Fibroblast of skin of back (primary cell): ENCODE measurements around the gene EIF1.
"Not testable (repeated sequence)": the region's sequence is repeated elsewhere in the genome, so short reads cannot be mapped to it uniquely, and the experiment has no call there.

ENCODE experiments used
- DNase-seq: peaks from one replicate; pipeline ENCODE4 v3.0.0-alpha.2; 2013

The EIF1 gene

DNA sequence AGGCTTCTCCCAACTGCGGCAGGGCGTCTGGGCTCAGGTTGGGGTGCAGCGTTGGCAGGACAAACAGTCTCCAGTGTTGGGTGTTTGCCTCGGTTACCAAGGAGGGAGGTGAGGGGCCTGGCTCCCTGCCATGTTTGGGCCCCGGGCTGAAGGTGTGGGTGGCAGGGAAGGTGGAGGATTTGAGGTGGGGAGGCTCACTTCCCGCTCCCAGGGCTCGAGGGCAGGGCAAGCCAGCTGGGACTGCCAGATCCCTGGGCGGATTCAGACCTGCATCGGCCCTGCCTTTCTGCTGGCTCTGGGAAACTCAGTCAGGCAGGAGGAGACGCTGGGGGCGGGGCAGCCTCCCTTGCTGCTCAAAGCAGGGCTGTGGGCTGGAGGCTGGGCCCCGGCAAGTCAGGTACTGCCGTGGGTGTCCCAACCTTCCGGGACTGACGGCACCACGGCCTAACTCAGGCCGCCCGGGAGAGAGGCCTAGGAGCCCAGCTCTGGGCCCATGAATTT, 33.0 kb upstream of the EIF1 start:
- no peak for DNase-seq

- DNase-seq, result no peak
These were observed 32.2 kb upstream of the EIF1 start for GRCh38 chr17:41656249-41657023.

GRCh38 chr17:41657176-41657754, 31.4 kb upstream of the EIF1 start:
- no peak for DNase-seq

- DNase-seq, result no peak
These were observed 30.7 kb upstream of the EIF1 start for GRCh38 chr17:41657936-41658335.

DNA sequence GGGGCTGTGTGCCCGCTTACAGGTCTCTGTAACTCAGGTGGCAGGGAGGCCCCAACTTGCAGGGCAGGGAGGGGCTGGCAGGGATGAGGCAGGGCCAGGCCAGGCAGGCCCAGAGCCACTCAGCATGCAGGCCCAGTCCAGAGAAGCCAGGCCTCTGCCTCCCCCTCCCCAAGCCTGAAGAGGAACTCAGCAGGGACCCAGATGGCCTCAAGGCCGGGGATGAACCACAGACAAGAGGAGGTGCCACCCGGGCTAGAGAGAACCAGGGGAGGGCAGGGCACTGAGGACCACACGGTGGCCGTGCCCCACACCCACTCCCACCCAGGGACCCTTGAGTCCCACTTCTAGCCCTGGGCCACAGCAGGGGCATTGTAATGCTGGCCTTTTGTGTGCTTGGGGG, 29.8 kb upstream of the EIF1 start:
- no peak for DNase-seq

- no peak for DNase-seq
These were observed 29.1 kb upstream of the EIF1 start for GRCh38 chr17:41659427-41660212.

GRCh38 chr17:41660221-41660711, 28.4 kb upstream of the EIF1 start:
- DNase-seq, result no peak

GRCh38 chr17:41663451-41664171, 25.1 kb upstream of the EIF1 start:
- no peak for DNase-seq

DNA sequence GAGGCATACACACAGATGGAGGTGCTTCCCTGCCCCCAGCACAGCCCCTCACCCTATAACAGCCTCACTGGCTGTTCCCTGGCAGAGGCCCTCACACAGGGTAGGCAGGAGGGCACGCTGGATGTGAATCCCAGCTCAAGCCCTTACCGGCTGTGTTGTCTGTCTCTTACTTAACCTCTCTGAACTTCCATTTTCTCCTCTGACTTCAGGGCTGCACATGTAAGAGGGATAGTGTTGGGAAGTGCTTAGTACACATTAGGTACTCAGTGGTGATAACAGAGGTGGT, 24.6 kb upstream of the EIF1 start:
- no peak for DNase-seq

GRCh38 chr17:41664587-41665565, 23.8 kb upstream of the EIF1 start:
- no peak for DNase-seq

GRCh38 chr17:41665566-41666236, 23.0 kb upstream of the EIF1 start:
- DNase-seq, result peak; percentile 78

DNA sequence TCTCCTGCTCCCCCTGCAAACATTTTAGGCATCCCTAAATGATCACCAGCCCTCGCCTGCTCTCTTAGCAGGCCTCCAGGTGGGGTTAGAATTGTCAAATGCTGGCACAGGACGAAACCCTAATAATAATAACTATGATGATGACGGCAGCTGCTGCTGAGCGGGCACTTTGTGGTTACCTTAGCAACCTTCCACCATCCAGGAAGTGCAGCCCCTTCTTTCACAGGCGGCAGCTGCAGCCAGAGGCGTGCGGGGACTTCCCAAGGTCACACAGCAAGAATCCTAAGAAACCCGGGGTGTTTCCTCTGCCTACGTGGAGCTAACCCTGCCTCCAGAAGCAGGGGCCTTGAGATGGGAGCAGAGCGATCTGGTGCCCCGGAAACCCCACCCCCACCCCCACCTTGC, 22.4 kb upstream of the EIF1 start:
- peak; percentile 48 for DNase-seq

- peak; percentile 68 for DNase-seq
These were observed 21.9 kb upstream of the EIF1 start for GRCh38 chr17:41666708-41667279.

DNA sequence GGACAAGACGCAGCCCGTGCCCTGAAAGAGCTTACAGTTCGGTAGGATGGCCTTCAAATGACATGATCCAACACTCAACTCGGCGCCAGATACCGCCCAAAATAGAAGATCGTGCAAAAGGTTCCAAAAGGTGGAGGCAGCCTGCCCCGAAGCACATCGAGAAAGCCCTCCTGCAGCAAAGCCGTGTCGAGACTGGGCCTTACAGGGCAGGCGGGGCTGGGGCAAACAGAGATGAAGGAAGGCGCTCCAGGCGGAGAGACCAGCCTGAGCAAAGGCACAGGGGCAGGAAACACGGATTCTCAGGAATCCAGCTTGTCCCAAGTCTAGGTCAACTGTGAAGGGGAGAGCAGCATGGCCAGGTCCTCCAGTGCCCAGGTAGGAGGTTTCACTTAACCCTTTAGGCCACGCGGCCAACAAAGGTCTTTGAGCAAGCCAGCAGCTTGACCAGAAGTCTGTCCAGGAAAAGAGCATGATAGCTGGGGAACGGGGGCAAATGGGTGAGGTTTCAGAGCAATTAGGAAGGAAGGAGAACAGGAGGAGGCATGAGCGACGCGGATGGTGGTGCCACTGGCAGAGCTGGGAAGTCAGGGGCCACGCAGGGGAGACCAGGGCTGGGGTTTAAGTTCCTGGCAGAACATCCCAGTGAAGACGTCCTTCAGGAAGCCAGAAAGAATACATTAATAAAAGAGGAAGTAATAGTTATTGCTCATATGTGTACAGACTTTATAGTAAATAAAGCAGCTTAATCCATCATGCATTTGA, 21.2 kb upstream of the EIF1 start:
- DNase-seq, result no peak

DNA sequence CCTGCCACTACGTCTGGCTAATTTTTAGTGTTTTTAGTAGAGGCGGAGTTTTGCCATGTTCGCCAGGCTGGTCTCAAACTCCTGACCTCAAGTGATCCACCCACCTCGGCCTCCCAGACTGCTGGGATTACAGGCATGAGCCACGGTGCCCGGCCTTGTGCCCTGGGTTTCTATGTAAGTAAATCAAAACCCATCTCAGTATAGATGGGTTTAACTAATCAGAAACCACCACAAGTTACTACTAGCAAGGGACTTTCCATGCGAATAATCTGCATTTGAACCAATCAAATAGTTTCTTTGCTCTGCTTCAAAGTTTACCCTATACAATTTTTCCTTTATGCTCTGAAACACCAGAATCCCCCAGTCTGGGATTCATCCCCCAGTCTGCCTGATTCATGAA, 16.5 kb upstream of the EIF1 start:
- DNase-seq, result no peak

- not testable (repeated sequence) for DNase-seq
These were observed 13.3 kb upstream of the EIF1 start for GRCh38 chr17:41675157-41676057.

DNA sequence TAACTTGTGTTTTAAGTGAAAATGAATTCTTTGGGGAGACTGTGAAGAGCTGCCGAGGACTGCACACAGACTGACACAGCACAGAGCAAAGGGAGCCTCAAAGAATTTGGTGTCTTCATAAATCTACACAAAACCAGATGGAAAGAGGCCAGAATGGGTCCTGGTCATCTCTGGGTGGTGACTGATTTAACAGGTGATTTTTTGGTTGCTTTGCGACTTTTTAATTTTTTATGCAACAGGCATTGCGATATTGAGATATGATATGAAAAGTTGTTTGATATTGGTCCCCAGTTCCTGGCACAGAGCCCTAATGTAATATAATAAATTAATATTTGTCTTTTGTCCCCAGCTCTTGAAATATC, 12.6 kb upstream of the EIF1 start:
- no peak for DNase-seq

DNA sequence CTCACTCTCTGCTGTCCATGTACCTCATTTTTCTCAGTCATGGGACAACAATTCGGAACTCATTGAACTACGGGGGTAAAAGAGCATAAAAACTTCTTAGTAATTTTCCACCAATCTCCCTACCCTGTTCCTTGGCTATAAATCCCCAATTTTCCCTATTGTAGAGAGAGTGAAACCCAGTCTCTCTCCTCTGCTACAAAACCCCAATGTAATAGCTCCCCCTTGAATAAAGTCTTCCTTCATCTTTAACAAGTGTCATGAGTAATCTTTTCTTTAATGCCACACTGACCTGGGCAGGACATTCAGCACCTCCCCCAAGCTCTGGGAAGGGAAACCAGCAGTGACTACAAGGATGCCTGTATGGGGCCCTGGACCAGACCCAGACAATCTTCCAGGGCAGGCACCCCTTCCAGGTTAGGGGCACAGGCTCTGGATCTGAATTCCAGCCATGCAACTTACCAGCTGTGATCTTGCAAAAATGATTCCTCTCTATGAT, 10.2 kb upstream of the EIF1 start:
- DNase-seq, result peak; percentile 38
